AG10803 (cell line): ENCODE data around the gene COL18A1.

Source experiments
- DNase-seq: peaks from one replicate; pipeline ENCODE4 v3.0.0; 2010; ENCODE audit warnings: low read depth
- H3K4me3 ChIP-seq: 2 replicates; pipeline ENCODE4 v1.5.1; 2011; ENCODE audit warnings: mild to moderate bottlenecking, low read length, control low read depth
- CTCF ChIP-seq: conservative IDR thresholded peaks from 2 replicates; pipeline ENCODE4 v1.5.1; 2011; ENCODE audit warnings: mild to moderate bottlenecking, low read length, control low read depth, inconsistent platforms

Gene COL18A1

GRCh38 chr21:45515241-45516061, 110.5 kb downstream of the COL18A1 start:
- no peak for TF ChIP-seq CTCF
- no peak for DNase-seq
- no peak overlapping the region for H3K4me3 ChIP-seq

GRCh38 chr21:45516071-45516670, 111.2 kb downstream of the COL18A1 start:
- no peak for TF ChIP-seq CTCF

GRCh38 chr21:45516671-45517151, 111.7 kb downstream of the COL18A1 start:
- TF ChIP-seq CTCF: no peak
- H3K4me3 ChIP-seq: no peak overlapping the region
- no peak for DNase-seq

More at GRCh38 chr21:45516071-45516670, 111.2 kb downstream of the COL18A1 start:
- H3K4me3 ChIP-seq: no peak overlapping the region
- DNase-seq: no peak

GRCh38 chr21:45517249-45518065, 112.5 kb downstream of the COL18A1 start:
- no peak overlapping the region for H3K4me3 ChIP-seq
- peak; percentile 29 for DNase-seq
- no peak for TF ChIP-seq CTCF

- no peak overlapping the region for H3K4me3 ChIP-seq
- no peak for TF ChIP-seq CTCF
- no peak for DNase-seq
These were observed 113.8 kb downstream of the COL18A1 start for GRCh38 chr21:45518742-45519141.

GRCh38 chr21:45519182-45519581, 114.2 kb downstream of the COL18A1 start:
- TF ChIP-seq CTCF: no peak
- no peak overlapping the region for H3K4me3 ChIP-seq
- no peak for DNase-seq
